ENCODE measurements around the gene MAPKAP1. TPM values are rescaled to one million over a fixed set of nuclear protein-coding genes. Genes with fewer than 3 reads are reported as not detected.
A peak's percentile ranks its signal among the peaks of the same experiment; 100 is the strongest.

MAPKAP1 gene
- total RNA-seq, 4 donors from 2014 or later = 87.1 to 114 (median 111) TPM

DNA sequence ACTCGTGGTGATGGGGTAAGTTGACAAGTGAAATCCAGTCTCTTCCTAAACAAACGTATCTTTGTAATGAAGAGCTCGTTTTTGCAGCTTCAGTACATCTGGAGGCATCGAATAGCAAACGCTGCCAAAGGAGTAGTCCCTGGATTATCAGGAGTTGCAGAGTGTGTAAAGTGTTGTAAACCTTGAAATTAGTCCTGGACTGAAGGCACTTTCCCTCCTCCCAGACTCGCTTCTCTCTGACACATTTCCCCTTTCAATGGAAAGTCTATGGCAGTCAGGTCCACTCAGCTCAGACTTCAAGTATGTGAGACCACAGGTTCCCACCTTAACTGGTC is 38.6 kb upstream of the MAPKAP1 start:
- no peaks in the 10 kb centered on the region for H3K36me3 ChIP-seq
- DNase-seq = no peak
- 40 to 44% methylated on average over 6 of the region's 6 CpGs for WGBS, 2 donors
- TF ChIP-seq POLR2A (IDR thresholded peaks at IDR 0.05) = no peak
- TF ChIP-seq, protein P1, sequence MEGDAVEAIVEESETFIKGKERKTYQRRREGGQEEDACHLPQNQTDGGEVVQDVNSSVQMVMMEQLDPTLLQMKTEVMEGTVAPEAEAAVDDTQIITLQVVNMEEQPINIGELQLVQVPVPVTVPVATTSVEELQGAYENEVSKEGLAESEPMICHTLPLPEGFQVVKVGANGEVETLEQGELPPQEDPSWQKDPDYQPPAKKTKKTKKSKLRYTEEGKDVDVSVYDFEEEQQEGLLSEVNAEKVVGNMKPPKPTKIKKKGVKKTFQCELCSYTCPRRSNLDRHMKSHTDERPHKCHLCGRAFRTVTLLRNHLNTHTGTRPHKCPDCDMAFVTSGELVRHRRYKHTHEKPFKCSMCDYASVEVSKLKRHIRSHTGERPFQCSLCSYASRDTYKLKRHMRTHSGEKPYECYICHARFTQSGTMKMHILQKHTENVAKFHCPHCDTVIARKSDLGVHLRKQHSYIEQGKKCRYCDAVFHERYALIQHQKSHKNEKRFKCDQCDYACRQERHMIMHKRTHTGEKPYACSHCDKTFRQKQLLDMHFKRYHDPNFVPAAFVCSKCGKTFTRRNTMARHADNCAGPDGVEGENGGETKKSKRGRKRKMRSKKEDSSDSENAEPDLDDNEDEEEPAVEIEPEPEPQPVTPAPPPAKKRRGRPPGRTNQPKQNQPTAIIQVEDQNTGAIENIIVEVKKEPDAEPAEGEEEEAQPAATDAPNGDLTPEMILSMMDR (IDR thresholded peaks at IDR 0.05) = no peak
- peaks cover 16 to 18% of the 10 kb centered on the region in 2 donors for H3K4me1 ChIP-seq
- peak overlapping the region in 1 of 3 donors; percentile 88 for H3K27ac ChIP-seq
- H3K27me3 ChIP-seq = no peaks in the 10 kb centered on the region
- peak overlapping the region in 2 of 3 donors; percentile 71 to 86 for H3K4me3 ChIP-seq (replicated peaks in 1 of 3)
- no peaks in the 10 kb centered on the region for H3K9me3 ChIP-seq
- intact Hi-C loops (cut with DNase I) = no loop called here

DNA sequence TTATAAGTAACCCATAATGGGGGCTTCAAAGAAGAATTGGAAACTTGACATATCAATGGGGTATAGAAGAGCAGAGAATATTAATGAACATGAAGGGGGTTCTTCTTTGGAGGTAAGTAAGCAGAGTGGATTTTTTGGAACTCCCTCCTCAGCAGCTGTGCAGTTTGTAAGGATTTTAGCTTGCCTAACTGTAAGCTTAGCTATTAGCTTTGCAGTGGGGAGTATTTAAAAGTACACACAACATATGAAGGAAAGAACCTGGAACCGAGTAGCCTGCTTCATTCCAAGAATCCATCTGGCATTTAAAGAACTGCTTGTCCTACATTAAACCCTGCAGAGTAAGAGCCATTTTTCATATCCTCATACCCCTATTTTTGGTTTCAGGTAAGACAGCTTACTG is 38.0 kb upstream of the MAPKAP1 start:
- TF ChIP-seq, protein P1 (IDR thresholded peaks at IDR 0.05) = no peak
- no peak for TF ChIP-seq POLR2A (IDR thresholded peaks at IDR 0.05)
- Histone ChIP-seq H3K4me1 (peaks cover 10 to 12% of the 10 kb centered on the region in 2 donors), H3K27ac (no peak overlapping the region), H3K4me3 (replicated peaks in 1 of 3) (no peak overlapping the region), H3K27me3 (no peaks in the 10 kb centered on the region), H3K36me3 (no peaks in the 10 kb centered on the region), H3K9me3 (no peaks in the 10 kb centered on the region)
- DNase-seq = no peak
- 53 to 64% methylated on average over 1 of the region's 1 CpG for WGBS, 2 donors
- intact Hi-C loops (cut with DNase I) = no loop called here

DNA sequence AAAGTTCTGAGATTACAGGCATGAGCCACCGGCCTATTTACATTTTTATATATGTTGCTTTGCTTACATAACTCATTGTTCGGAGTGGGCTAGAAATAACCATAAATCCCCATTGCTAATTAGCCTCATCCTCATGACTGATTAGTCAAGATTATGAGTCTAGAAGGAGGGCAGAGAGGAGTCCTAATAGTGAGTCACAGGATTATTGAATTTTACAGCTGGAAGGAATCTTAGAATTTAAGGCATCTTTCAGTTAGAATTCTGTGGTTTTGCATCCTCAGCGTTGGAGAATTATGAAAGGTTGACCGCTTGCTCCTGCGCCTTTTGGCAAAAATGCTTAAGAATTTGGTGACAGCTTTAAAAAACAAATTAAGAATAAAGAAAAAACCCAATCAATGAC is 37.6 kb upstream of the MAPKAP1 start:
- Histone ChIP-seq H3K9me3 (no peaks in the 10 kb centered on the region), H3K27me3 (no peaks in the 10 kb centered on the region), H3K27ac (no peak overlapping the region), H3K4me1 (peaks cover 6 to 8% of the 10 kb centered on the region in 2 donors), H3K4me3 (replicated peaks in 1 of 3) (no peak overlapping the region), H3K36me3 (no peaks in the 10 kb centered on the region)
- WGBS, 2 donors = 93 to 98% methylated on average over 5 of the region's 5 CpGs
- DNase-seq = no peak
- intact Hi-C loops (cut with DNase I) = no loop called here
- TF ChIP-seq, protein P1 (IDR thresholded peaks at IDR 0.05) = no peak
- no peak for TF ChIP-seq POLR2A (IDR thresholded peaks at IDR 0.05)

- no peak for TF ChIP-seq POLR2A (IDR thresholded peaks at IDR 0.05)
- TF ChIP-seq, protein P1 (IDR thresholded peaks at IDR 0.05) = no peak
- WGBS, 2 donors = 69 to 87% methylated on average over 5 of the region's 5 CpGs
- Histone ChIP-seq H3K27ac (no peak overlapping the region), H3K4me1 (peaks cover under 1 to 4% of the 10 kb centered on the region in 2 donors), H3K36me3 (no peaks in the 10 kb centered on the region), H3K27me3 (no peaks in the 10 kb centered on the region), H3K4me3 (replicated peaks in 1 of 3) (no peak overlapping the region), H3K9me3 (no peaks in the 10 kb centered on the region)
- intact Hi-C loops (cut with DNase I) = no loop called here
- no peak for DNase-seq
These were observed 36.8 kb upstream of the MAPKAP1 start for GRCh38 chr9:125743682-125744428.

DNA sequence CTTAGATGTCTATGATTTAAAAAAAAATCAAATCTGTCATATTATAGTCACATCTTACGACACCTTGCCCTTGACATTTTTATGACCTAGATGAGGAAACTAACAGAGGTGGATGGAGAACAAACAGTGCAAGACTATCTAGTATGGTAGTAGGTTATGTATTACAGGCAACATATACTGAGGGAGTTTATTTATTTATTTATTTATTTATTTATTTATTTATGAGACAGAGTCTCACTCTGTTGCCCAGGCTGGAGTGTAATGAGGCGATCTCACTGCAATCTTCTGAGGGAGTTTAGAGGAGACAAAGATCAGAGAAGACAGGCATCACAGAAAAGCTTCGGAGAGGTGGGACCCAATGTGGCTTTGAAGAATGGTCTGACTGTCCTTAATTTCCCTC is 35.6 kb upstream of the MAPKAP1 start:
- no peak overlapping the region for H3K27ac ChIP-seq
- peaks cover 0 to 4% of the 10 kb centered on the region in 2 donors for H3K4me1 ChIP-seq
- H3K4me3 ChIP-seq (replicated peaks in 1 of 3) = no peak overlapping the region
- no peak for TF ChIP-seq POLR2A (IDR thresholded peaks at IDR 0.05)
- TF ChIP-seq, protein P1 (IDR thresholded peaks at IDR 0.05) = no peak
- DNase-seq = no peak
- 89 to 91% methylated on average over 3 of the region's 3 CpGs for WGBS, 2 donors
- no peaks in the 10 kb centered on the region for H3K36me3 ChIP-seq
- intact Hi-C loops (cut with DNase I) = no loop called here
- no peaks in the 10 kb centered on the region for H3K27me3 ChIP-seq
- no peaks in the 10 kb centered on the region for H3K9me3 ChIP-seq
